HG02840 (cell line): ENCODE measurements around the gene CLASP1.
A peak's percentile ranks its signal among the peaks of the same experiment; 100 is the strongest.
"Not testable (repeated sequence)": the region's sequence is repeated elsewhere in the genome, so short reads cannot be mapped to it uniquely, and the experiment has no call there.

Experiments used
- ATAC-seq: cut with Tn5 transposase; IDR thresholded peaks from one replicate; pipeline ENCODE4 v1.9.1; 2021; ENCODE audit warnings: mild to moderate bottlenecking, moderate library complexity, moderate number of reproducible peaks; ENCODE audit not compliant: unreplicated experiment, low FRiP score

The CLASP1 gene

GRCh38 chr2:121663434-121663833 is 14.2 kb upstream of the CLASP1 start:
- no peak for ATAC-seq

- ATAC-seq, result no peak
These were observed 13.4 kb upstream of the CLASP1 start for GRCh38 chr2:121662656-121663055.

GRCh38 chr2:121659933-121660332 is 10.7 kb upstream of the CLASP1 start:
- no peak for ATAC-seq

- not testable (repeated sequence) for ATAC-seq
These were observed 9.1 kb upstream of the CLASP1 start for GRCh38 chr2:121658393-121658792.

GRCh38 chr2:121653035-121653434 is 3.8 kb upstream of the CLASP1 start:
- ATAC-seq, result no peak

GRCh38 chr2:121650315-121650930 is 1.2 kb upstream of the CLASP1 start:
- ATAC-seq, result no peak

GRCh38 chr2:121649596-121650314 is 493 bp upstream of the CLASP1 start:
- peak; percentile 94 for ATAC-seq

GRCh38 chr2:121648206-121649148 is 785 bp downstream of the CLASP1 start:
- ATAC-seq, result peak; percentile 21

GRCh38 chr2:121647396-121647795 is 1.9 kb downstream of the CLASP1 start:
- ATAC-seq, result no peak

GRCh38 chr2:121644715-121645114 is 4.5 kb downstream of the CLASP1 start:
- no peak for ATAC-seq

- ATAC-seq, result no peak
These were observed 5.4 kb downstream of the CLASP1 start for GRCh38 chr2:121643877-121644276.

GRCh38 chr2:121640380-121641316 is 8.6 kb downstream of the CLASP1 start:
- no peak for ATAC-seq

- ATAC-seq, result not testable (repeated sequence)
These were observed 9.4 kb downstream of the CLASP1 start for GRCh38 chr2:121639846-121640245.

GRCh38 chr2:121638333-121638732 is 10.9 kb downstream of the CLASP1 start:
- ATAC-seq, result no peak

- ATAC-seq, result no peak
These were observed 13.9 kb downstream of the CLASP1 start for GRCh38 chr2:121635371-121635770.

GRCh38 chr2:121634354-121635307 is 14.6 kb downstream of the CLASP1 start:
- ATAC-seq, result no peak

GRCh38 chr2:121633463-121633862 is 15.8 kb downstream of the CLASP1 start:
- no peak for ATAC-seq

GRCh38 chr2:121627525-121628050 is 21.7 kb downstream of the CLASP1 start:
- ATAC-seq, result no peak
